HUES6 (cell line): ENCODE results near the gene TMEM154.
"Not testable (repeated sequence)": the region's sequence is repeated elsewhere in the genome, so short reads cannot be mapped to it uniquely, and the experiment has no call there.

Source experiments
- H3K27ac ChIP-seq: 2 replicates; pipeline ENCODE4 v1.7.0; 2013; ENCODE audit warnings: low read depth, mild to moderate bottlenecking, low read length, inconsistent platforms
- H3K27me3 ChIP-seq: 2 replicates; pipeline ENCODE4 v1.6.1; 2013; ENCODE audit warnings: low read length; ENCODE audit not compliant: control insufficient read depth, insufficient read depth
- H3K36me3 ChIP-seq: 2 replicates; pipeline ENCODE4 v1.6.1; 2013; ENCODE audit warnings: low read length; ENCODE audit not compliant: control insufficient read depth, insufficient read depth
- H3K4me1 ChIP-seq: 2 replicates; pipeline ENCODE4 v1.6.1; 2013; ENCODE audit warnings: low read length; ENCODE audit not compliant: control insufficient read depth, insufficient read depth
- H3K4me3 ChIP-seq: 2 replicates; pipeline ENCODE4 v1.5.1; 2013; ENCODE audit warnings: low read depth, low read length
- H3K9ac ChIP-seq: one replicate; pipeline ENCODE4 v1.6.1; 2013; ENCODE audit warnings: mild to moderate bottlenecking, low read length
- H3K9me3 ChIP-seq: 2 replicates; pipeline ENCODE4 v1.6.1; 2013; ENCODE audit warnings: low read depth, low read length; ENCODE audit not compliant: control insufficient read depth, insufficient read depth

Gene TMEM154

GRCh38 chr4:152666946-152667345 is 12.9 kb downstream of the TMEM154 start:
- H3K4me1 ChIP-seq = peaks cover 11% of the 10 kb centered on the region
- no peak overlapping the region for H3K4me3 ChIP-seq
- H3K36me3 ChIP-seq = no peaks in the 10 kb centered on the region
- H3K9me3 ChIP-seq = no peaks in the 10 kb centered on the region
- no peak overlapping the region for H3K27ac ChIP-seq
- H3K27me3 ChIP-seq = no peaks in the 10 kb centered on the region
- H3K9ac ChIP-seq = no peak overlapping the region

GRCh38 chr4:152665691-152666395 is 14.0 kb downstream of the TMEM154 start:
- Histone ChIP-seq H3K27me3 (no peaks in the 10 kb centered on the region), H3K36me3 (no peaks in the 10 kb centered on the region), H3K9me3 (no peaks in the 10 kb centered on the region), H3K27ac (no peak overlapping the region), H3K4me3 (no peak overlapping the region), H3K4me1 (peaks cover 11% of the 10 kb centered on the region), H3K9ac (no peak overlapping the region)

GRCh38 chr4:152664067-152664378 is 15.8 kb downstream of the TMEM154 start:
- not testable (repeated sequence) for H3K9ac ChIP-seq, H3K4me3 ChIP-seq, H3K27me3 ChIP-seq, H3K36me3 ChIP-seq, H3K27ac ChIP-seq, H3K9me3 ChIP-seq
- peaks cover 11% of the 10 kb centered on the region for H3K4me1 ChIP-seq

GRCh38 chr4:152663203-152664066 is 16.4 kb downstream of the TMEM154 start:
- H3K36me3 ChIP-seq = no peaks in the 10 kb centered on the region
- H3K4me1 ChIP-seq = peaks cover 7% of the 10 kb centered on the region
- peaks cover 5% of the 10 kb centered on the region; the same call in 1 of the 2 replicates for H3K9me3 ChIP-seq
- no peak overlapping the region for H3K9ac ChIP-seq
- no peak overlapping the region for H3K27ac ChIP-seq
- H3K4me3 ChIP-seq = no peak overlapping the region
- no peaks in the 10 kb centered on the region for H3K27me3 ChIP-seq

- peaks cover 5% of the 10 kb centered on the region for H3K4me1 ChIP-seq
- no peak overlapping the region for H3K9ac ChIP-seq
- no peak overlapping the region for H3K4me3 ChIP-seq
- no peak overlapping the region for H3K27ac ChIP-seq
- H3K36me3 ChIP-seq = no peaks in the 10 kb centered on the region
- no peaks in the 10 kb centered on the region for H3K27me3 ChIP-seq
- peaks cover 21% of the 10 kb centered on the region for H3K9me3 ChIP-seq
Measured at GRCh38 chr4:152661649-152662048, 18.1 kb downstream of the TMEM154 start.

- H3K4me1 ChIP-seq = peaks cover 5% of the 10 kb centered on the region; the same call in 1 of the 2 replicates
- H3K27me3 ChIP-seq = no peaks in the 10 kb centered on the region
- H3K9me3 ChIP-seq = peaks cover 22% of the 10 kb centered on the region
- H3K9ac ChIP-seq = no peak overlapping the region
- no peaks in the 10 kb centered on the region for H3K36me3 ChIP-seq
- no peak overlapping the region for H3K27ac ChIP-seq
- H3K4me3 ChIP-seq = no peak overlapping the region
Measured at GRCh38 chr4:152660526-152660925, 19.3 kb downstream of the TMEM154 start.

- Histone ChIP-seq H3K9ac (no peak overlapping the region), H3K36me3 (no peaks in the 10 kb centered on the region), H3K9me3 (peaks cover 22% of the 10 kb centered on the region), H3K27ac (no peak overlapping the region), H3K4me3 (no peak overlapping the region), H3K4me1 (peaks cover 12% of the 10 kb centered on the region), H3K27me3 (no peaks in the 10 kb centered on the region)
Measured at GRCh38 chr4:152659806-152660205, 20.0 kb downstream of the TMEM154 start.

- Histone ChIP-seq H3K27me3 (no peaks in the 10 kb centered on the region), H3K4me3 (no peak overlapping the region), H3K9me3 (peaks cover 22% of the 10 kb centered on the region), H3K27ac (no peak overlapping the region), H3K36me3 (no peaks in the 10 kb centered on the region; the same call in 1 of the 2 replicates), H3K4me1 (peaks cover 12% of the 10 kb centered on the region), H3K9ac (no peak overlapping the region)
Measured at GRCh38 chr4:152657657-152658056, 22.1 kb downstream of the TMEM154 start.

- no peak overlapping the region for H3K27ac ChIP-seq
- H3K36me3 ChIP-seq = no peaks in the 10 kb centered on the region; the same call in 1 of the 2 replicates
- H3K27me3 ChIP-seq = no peaks in the 10 kb centered on the region
Measured at GRCh38 chr4:152655272-152656129, 24.3 kb downstream of the TMEM154 start.

GRCh38 chr4:152652102-152652501 is 27.7 kb downstream of the TMEM154 start:
- H3K36me3 ChIP-seq = no peaks in the 10 kb centered on the region; the same call in 1 of the 2 replicates

More at GRCh38 chr4:152655272-152656129, 24.3 kb downstream of the TMEM154 start:
- Histone ChIP-seq H3K4me1 (peaks cover 12% of the 10 kb centered on the region), H3K9ac (no peak overlapping the region), H3K4me3 (no peak overlapping the region), H3K9me3 (peaks cover 22% of the 10 kb centered on the region)

More at GRCh38 chr4:152652102-152652501, 27.7 kb downstream of the TMEM154 start:
- no peak overlapping the region for H3K9ac ChIP-seq
- H3K4me1 ChIP-seq = peaks cover 12% of the 10 kb centered on the region
- no peaks in the 10 kb centered on the region for H3K27me3 ChIP-seq
- H3K4me3 ChIP-seq = no peak overlapping the region
- H3K27ac ChIP-seq = no peak overlapping the region
- peaks cover 5% of the 10 kb centered on the region for H3K9me3 ChIP-seq
